HFFc6 (cell line): ENCODE measurements around the gene INPP5D. TPM values are rescaled to one million over a fixed set of nuclear protein-coding genes. Genes with fewer than 3 reads are reported as not detected.

ENCODE experiments used
- DNase-seq: peaks from one replicate; pipeline ENCODE4 v3.0.0-alpha.2; 2018
- H3K27ac Mint-ChIP-seq: 2 replicates; pipeline ENCODE4 v1.8.0; 2020; ENCODE audit warnings: mild to moderate bottlenecking, mixed read lengths
- H3K27me3 Mint-ChIP-seq: 2 replicates; pipeline ENCODE4 v1.8.0; 2021; ENCODE audit warnings: mild to moderate bottlenecking, moderate library complexity, mixed read lengths; ENCODE audit not compliant: insufficient read depth
- H3K36me3 Mint-ChIP-seq: 2 replicates; pipeline ENCODE4 v1.8.0; 2021; ENCODE audit warnings: low read depth, mixed read lengths
- H3K4me1 Mint-ChIP-seq: 2 replicates; pipeline ENCODE4 v1.8.0; 2020; ENCODE audit warnings: low read depth, mixed read lengths
- H3K4me3 Mint-ChIP-seq: 2 replicates; pipeline ENCODE4 v1.8.0; 2020; ENCODE audit warnings: mild to moderate bottlenecking, moderate library complexity, mixed read lengths
- H3K9me3 Mint-ChIP-seq: 2 replicates; pipeline ENCODE4 v1.8.0; 2020; ENCODE audit warnings: mild to moderate bottlenecking, mixed read lengths
- CTCF ChIP-seq: fragments of 200-600 bp; sonication (generic); IDR thresholded peaks from 2 replicates; pipeline ENCODE4 v1.5.0; 2021; ENCODE audit warnings: antibody characterized with exemption, mild to moderate bottlenecking
- total RNA-seq, 6 experiments: library from RNA; stranded (reverse); fragmentation: NEBNext Ultra II Directional; extraction: Animal tissue kit (Norgen Biotek cat#: 25700); gene quantifications; 2 replicates in 1 of 6; 3 replicates in 5 of 6; pipeline ENCODE4 v1.2.3, GENCODE V29; 2021

Gene INPP5D
- total RNA-seq, 6 experiments from 2014 or later = 0.19 to 0.66 (median 0.43) TPM; not detected in 1

DNA sequence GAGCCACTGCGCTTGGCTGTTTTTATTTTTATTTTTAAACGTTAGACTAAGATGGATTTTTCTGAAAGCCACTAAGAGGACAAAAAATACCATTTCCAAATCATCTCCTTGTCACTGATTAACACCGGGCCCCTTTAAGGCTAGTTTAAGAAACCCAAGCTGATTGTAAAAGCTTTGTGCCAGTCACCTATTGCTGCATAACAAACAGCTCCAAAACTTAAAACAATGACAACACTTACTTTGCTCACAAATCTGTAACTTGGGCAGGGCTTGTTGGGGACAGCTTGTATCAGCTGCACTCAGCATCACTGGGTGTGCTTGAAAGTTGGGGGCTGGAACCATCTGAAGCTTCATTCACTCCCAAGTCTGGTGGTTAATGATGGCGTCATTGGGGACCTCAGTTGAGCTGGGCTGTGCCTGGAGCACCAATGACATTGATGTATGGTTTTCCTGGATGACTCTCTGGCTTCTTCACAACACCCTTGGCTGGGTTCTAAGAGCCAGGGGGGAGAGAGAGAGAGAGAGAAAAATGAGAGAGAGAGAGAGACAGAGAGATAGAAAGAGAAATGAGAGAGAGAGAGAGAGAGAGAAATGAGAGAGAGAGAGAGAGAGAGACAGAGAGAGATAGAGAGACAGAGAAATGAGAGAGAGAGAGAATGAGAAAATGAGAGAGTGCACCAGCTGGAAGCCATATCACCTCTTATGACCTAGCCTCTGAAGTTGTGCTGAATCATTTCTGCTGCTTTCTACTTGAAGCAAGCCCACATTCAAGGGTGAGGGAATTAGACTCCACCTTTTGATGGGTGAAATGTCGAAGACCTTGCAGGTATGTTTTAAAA lies 165.3 kb downstream of the INPP5D start:
- Mint-ChIP-seq H3K36me3 (no peaks in the 10 kb centered on the region), H3K4me1 (no peaks in the 10 kb centered on the region), H3K4me3 (no peak overlapping the region), H3K27me3 (peaks cover 47% of the 10 kb centered on the region), H3K27ac (no peak overlapping the region), H3K9me3 (no peaks in the 10 kb centered on the region; the same call in 1 of the 2 replicates)
- DNase-seq = no peak
- no peak for TF ChIP-seq CTCF

GRCh38 chr2:233226511-233227031 lies 166.4 kb downstream of the INPP5D start:
- no peaks in the 10 kb centered on the region for H3K4me1 Mint-ChIP-seq
- no peak for TF ChIP-seq CTCF
- no peak overlapping the region for H3K4me3 Mint-ChIP-seq
- DNase-seq = no peak
- peaks cover 47% of the 10 kb centered on the region for H3K27me3 Mint-ChIP-seq
- no peaks in the 10 kb centered on the region for H3K36me3 Mint-ChIP-seq
- no peak overlapping the region for H3K27ac Mint-ChIP-seq
- no peaks in the 10 kb centered on the region; the same call in 1 of the 2 replicates for H3K9me3 Mint-ChIP-seq

- Mint-ChIP-seq H3K36me3 (no peaks in the 10 kb centered on the region), H3K4me1 (no peaks in the 10 kb centered on the region), H3K9me3 (no peaks in the 10 kb centered on the region; the same call in 1 of the 2 replicates), H3K27me3 (peaks cover 46% of the 10 kb centered on the region), H3K27ac (no peak overlapping the region), H3K4me3 (no peak overlapping the region)
- no peak for TF ChIP-seq CTCF
- DNase-seq = no peak
Measured at GRCh38 chr2:233227346-233227978, 167.3 kb downstream of the INPP5D start.

DNA sequence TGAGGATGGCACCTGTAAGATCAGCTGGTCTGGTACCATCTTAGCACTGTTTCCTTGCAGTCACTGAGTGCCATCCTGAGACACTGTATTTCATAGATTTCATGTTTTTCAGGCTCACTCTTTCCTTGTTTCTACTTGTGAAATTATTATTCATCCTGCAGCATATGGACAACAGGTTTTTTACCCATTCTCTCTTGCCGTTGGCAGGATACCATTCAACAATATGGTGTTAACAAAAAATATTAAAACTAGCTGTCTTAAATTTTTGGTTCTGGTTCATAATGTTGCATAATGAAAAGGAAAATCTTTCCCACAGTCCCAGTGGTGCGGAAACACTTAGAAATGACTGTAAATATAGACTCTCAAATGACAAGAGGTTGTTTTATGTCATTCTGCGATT lies 168.2 kb downstream of the INPP5D start:
- Mint-ChIP-seq H3K36me3 (no peaks in the 10 kb centered on the region), H3K27ac (no peak overlapping the region), H3K27me3 (peaks cover 49% of the 10 kb centered on the region), H3K4me3 (no peak overlapping the region), H3K4me1 (no peaks in the 10 kb centered on the region), H3K9me3 (no peaks in the 10 kb centered on the region; the same call in 1 of the 2 replicates)
- no peak for DNase-seq
- TF ChIP-seq CTCF = no peak

DNA sequence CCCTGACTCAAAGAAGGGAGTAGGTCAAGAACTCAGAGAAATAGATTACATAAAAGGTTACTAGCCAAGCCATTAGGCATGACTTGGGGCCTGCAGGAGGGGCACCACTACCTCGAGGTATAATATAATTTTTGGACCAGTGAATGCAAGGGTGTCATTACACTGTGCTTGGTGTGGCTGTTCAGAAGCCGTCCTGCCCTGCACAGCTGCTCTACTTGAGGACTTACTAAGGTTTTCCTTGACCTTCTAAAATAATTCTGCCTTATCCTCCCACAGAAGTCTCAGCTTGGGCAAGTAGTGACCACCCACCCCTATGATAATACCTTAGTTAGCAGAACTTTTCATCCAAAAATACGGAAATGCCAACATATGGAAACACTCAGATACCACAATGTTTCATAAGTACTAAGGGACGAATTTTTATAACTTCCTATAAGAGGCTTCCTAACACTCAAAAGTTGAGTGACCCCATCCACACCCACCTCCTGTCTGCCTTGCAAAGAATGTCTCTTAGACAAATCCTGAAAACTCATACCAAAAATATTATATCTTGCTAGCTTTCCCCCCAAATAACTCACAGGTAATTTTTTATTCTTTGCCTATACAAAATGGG lies 173.6 kb downstream of the INPP5D start:
- no peak for TF ChIP-seq CTCF
- Mint-ChIP-seq H3K4me3 (no peak overlapping the region), H3K9me3 (no peaks in the 10 kb centered on the region; the same call in 1 of the 2 replicates), H3K36me3 (no peaks in the 10 kb centered on the region), H3K27me3 (peaks cover 25% of the 10 kb centered on the region), H3K4me1 (no peaks in the 10 kb centered on the region), H3K27ac (no peak overlapping the region)
- no peak for DNase-seq
